Thymus (tissue), 14 donors: ENCODE measurements around the gene SERF2. TPM values are rescaled to one million over a fixed set of nuclear protein-coding genes. Genes with fewer than 3 reads are reported as not detected.
A peak's percentile ranks its signal among the peaks of the same experiment; 100 is the strongest.
"Not testable (repeated sequence)": the region's sequence is repeated elsewhere in the genome, so short reads cannot be mapped to it uniquely, and the experiment has no call there.

Experiments
- DNase-seq, 9 donors: peaks; one replicate each; pipeline ENCODE4 v3.0.0-alpha.2; 2013; ENCODE audit warnings: low spot score in 9 of 9, low read depth in 6 of 9, missing footprints in 1 of 9
- H3K27ac ChIP-seq, 2 donors: one replicate each; pipeline ENCODE4 v1.5.1; 2013; ENCODE audit warnings: control low read depth in 1 of 2, low read depth in 1 of 2, low read length in 1 of 2, mild to moderate bottlenecking in 1 of 2, moderate library complexity in 1 of 2
- H3K27me3 ChIP-seq, 2 donors: one replicate each; pipeline ENCODE4 v1.5.1; 2013; ENCODE audit warnings: low read length in 1 of 2; ENCODE audit not compliant: control insufficient read depth in 2 of 2, insufficient read depth in 1 of 2
- H3K36me3 ChIP-seq, 2 donors: one replicate each; pipeline ENCODE4 v1.5.1; 2013; ENCODE audit warnings: low read length in 1 of 2, mild to moderate bottlenecking in 1 of 2, moderate library complexity in 1 of 2; ENCODE audit not compliant: control insufficient read depth in 2 of 2, insufficient read depth in 2 of 2
- H3K4me1 ChIP-seq, 2 donors: one replicate each; pipeline ENCODE4 v1.5.1; 2013; ENCODE audit warnings: low read length in 2 of 2; ENCODE audit not compliant: control insufficient read depth in 2 of 2, insufficient read depth in 2 of 2
- H3K4me3 ChIP-seq, 2 donors: one replicate each; pipeline ENCODE4 v1.5.1; 2013; ENCODE audit warnings: low read length in 2 of 2, control low read depth in 1 of 2, mild to moderate bottlenecking in 1 of 2
- H3K9me3 ChIP-seq, 2 donors: one replicate each; pipeline ENCODE4 v1.5.1; 2013; ENCODE audit warnings: low read length in 1 of 2, mild to moderate bottlenecking in 1 of 2; ENCODE audit not compliant: control insufficient read depth in 2 of 2, insufficient read depth in 1 of 2
- WGBS: extraction: QIAGEN DNeasy Blood & Tissue Kit; methylation state at CpG from one replicate; pipeline ENCODE4 v1.1.7; 2013; 5-methylcytosine and 5-hydroxymethylcytosine counted together
- long read RNA-seq, 10 donors: transcript quantifications; one replicate each; lab custom pipeline, GENCODE V29; 2026
- polyA plus RNA-seq: library from polyadenylated mRNA; stranded (reverse); fragments of 200-250 nt; gene quantifications from one replicate; pipeline ENCODE4 v1.2.3, GENCODE V29; 2013
- total RNA-seq: library from RNA; stranded (reverse); fragments of 120-200 nt; gene quantifications from one replicate; pipeline ENCODE4 v1.2.4, GENCODE V29; 2013
- donor health status: healthy.

SERF2 gene
- 862 TPM for total RNA-seq
- polyA plus RNA-seq: 1,456 TPM
- long read RNA-seq, donor 1, transcript SERF2-201 (3 exons, 1,537 nt): major isoform, 61 of 76 reads
- long read RNA-seq, donor 1, transcript SERF2-207 (2 exons, 582 nt): minor isoform, 13 of 76 reads
- long read RNA-seq, donor 1, partial matches to known transcripts: 0 of 76 reads
- long read RNA-seq, donor 1, other reads (novel, unspliced or antisense): 0 of 76 reads
- long read RNA-seq, donor 2: 0 reads
- long read RNA-seq, donor 3, transcript SERF2-201 (3 exons, 1,537 nt): major isoform, 858 of 1,057 reads
- long read RNA-seq, donor 3, transcript SERF2-202 (3 exons, 506 nt): minor isoform, 9 of 1,057 reads
- long read RNA-seq, donor 3, transcript SERF2-216 (2 exons, 1,030 nt): minor isoform, 14 of 1,057 reads
- long read RNA-seq, donor 3, transcript SERF2-207 (2 exons, 582 nt): minor isoform, 98 of 1,057 reads
- long read RNA-seq, donor 3, partial matches to known transcripts: 68 of 1,057 reads
- long read RNA-seq, donor 3, other reads (novel, unspliced or antisense): 5 of 1,057 reads
- long read RNA-seq, donor 4, transcript SERF2-207 (2 exons, 582 nt): minor isoform, 69 of 378 reads
- long read RNA-seq, donor 4, transcript SERF2-201 (3 exons, 1,537 nt): major isoform, 297 of 378 reads
- long read RNA-seq, donor 4, transcript SERF2-216 (2 exons, 1,030 nt): minor isoform, 8 of 378 reads
- long read RNA-seq, donor 4, partial matches to known transcripts: 0 of 378 reads
- long read RNA-seq, donor 4, other reads (novel, unspliced or antisense): 0 of 378 reads
- long read RNA-seq, donor 5, transcript SERF2-216 (2 exons, 1,030 nt): minor isoform, 18 of 1,259 reads
- long read RNA-seq, donor 5, transcript SERF2-207 (2 exons, 582 nt): minor isoform, 120 of 1,259 reads
- long read RNA-seq, donor 5, transcript SERF2-202 (3 exons, 506 nt): minor isoform, 6 of 1,259 reads
- long read RNA-seq, donor 5, transcript SERF2-201 (3 exons, 1,537 nt): major isoform, 1,102 of 1,259 reads
- long read RNA-seq, donor 5, partial matches to known transcripts: 6 of 1,259 reads
- long read RNA-seq, donor 5, other reads (novel, unspliced or antisense): 0 of 1,259 reads
- long read RNA-seq, donor 6, transcript SERF2-201 (3 exons, 1,537 nt): major isoform, 568 of 757 reads
- long read RNA-seq, donor 6, transcript SERF2-216 (2 exons, 1,030 nt): minor isoform, 10 of 757 reads
- long read RNA-seq, donor 6, transcript SERF2-202 (3 exons, 506 nt): minor isoform, 7 of 757 reads
- long read RNA-seq, donor 6, transcript SERF2-207 (2 exons, 582 nt): minor isoform, 84 of 757 reads
- long read RNA-seq, donor 6, partial matches to known transcripts: 55 of 757 reads
- long read RNA-seq, donor 6, other reads (novel, unspliced or antisense): 29 of 757 reads
- long read RNA-seq, donor 7, transcript SERF2-216 (2 exons, 1,030 nt): minor isoform, 15 of 782 reads
- long read RNA-seq, donor 7, transcript SERF2-201 (3 exons, 1,537 nt): major isoform, 655 of 782 reads
- long read RNA-seq, donor 7, transcript SERF2-207 (2 exons, 582 nt): minor isoform, 102 of 782 reads
- long read RNA-seq, donor 7, transcript SERF2-202 (3 exons, 506 nt): minor isoform, 8 of 782 reads
- long read RNA-seq, donor 7, partial matches to known transcripts: 0 of 782 reads
- long read RNA-seq, donor 7, other reads (novel, unspliced or antisense): 0 of 782 reads
- long read RNA-seq, donor 8, transcript SERF2-207 (2 exons, 582 nt): minor isoform, 28 of 301 reads
- long read RNA-seq, donor 8, transcript SERF2-201 (3 exons, 1,537 nt): major isoform, 225 of 301 reads
- long read RNA-seq, donor 8, partial matches to known transcripts: 34 of 301 reads
- long read RNA-seq, donor 8, other reads (novel, unspliced or antisense): 9 of 301 reads
- long read RNA-seq, donor 9, transcript SERF2-201 (3 exons, 1,537 nt): major isoform, 386 of 435 reads
- long read RNA-seq, donor 9, transcript SERF2-207 (2 exons, 582 nt): minor isoform, 41 of 435 reads
- long read RNA-seq, donor 9, transcript SERF2-216 (2 exons, 1,030 nt): minor isoform, 5 of 435 reads
- long read RNA-seq, donor 9, partial matches to known transcripts: 0 of 435 reads
- long read RNA-seq, donor 9, other reads (novel, unspliced or antisense): 0 of 435 reads
- long read RNA-seq, donor 10, transcript SERF2-207 (2 exons, 582 nt): minor isoform, 65 of 646 reads
- long read RNA-seq, donor 10, transcript SERF2-201 (3 exons, 1,537 nt): major isoform, 544 of 646 reads
- long read RNA-seq, donor 10, transcript SERF2-202 (3 exons, 506 nt): minor isoform, 8 of 646 reads
- long read RNA-seq, donor 10, partial matches to known transcripts: 24 of 646 reads
- long read RNA-seq, donor 10, other reads (novel, unspliced or antisense): 0 of 646 reads

DNA sequence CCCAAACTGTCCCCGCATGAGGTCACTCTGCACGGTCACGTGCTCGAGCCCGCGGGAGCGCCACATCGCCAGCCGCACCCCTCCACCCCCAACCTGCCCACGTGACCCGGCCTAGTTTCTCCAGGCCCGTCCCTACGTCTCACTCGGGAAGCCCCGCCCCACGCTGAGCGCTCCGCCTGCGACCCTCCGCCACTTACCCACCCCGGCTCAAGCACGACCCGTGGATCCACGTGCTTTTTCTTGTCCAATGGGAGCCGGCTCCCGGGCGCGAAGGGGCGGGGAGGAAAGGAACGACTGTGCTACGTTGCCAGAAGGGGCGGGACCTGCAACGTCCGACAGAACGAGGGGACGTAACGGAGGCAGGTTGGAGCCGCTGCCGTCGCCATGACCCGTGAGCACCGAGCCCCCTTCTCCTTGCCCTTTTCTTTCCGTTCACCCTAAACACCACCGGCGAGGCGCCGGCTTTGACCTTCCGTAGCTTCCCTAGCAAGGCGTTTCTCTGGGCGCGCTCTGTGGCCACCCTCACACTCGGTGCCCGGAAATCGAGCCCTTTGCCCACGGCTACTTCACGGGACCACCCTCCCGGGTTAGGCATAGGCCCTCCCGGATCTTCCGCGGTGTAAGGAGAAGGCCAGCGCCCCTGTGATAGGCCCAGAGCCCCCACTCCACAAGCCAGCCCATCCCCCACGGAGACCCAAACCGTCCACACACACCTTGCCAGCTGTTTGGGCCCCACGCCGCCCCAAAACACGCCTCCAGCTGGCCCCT lies at the start of gene SERF2:
Gene SERF2, plus strand, starts transcription at position 328 of the 768 bp plus-strand sequence. Its CDS starts 57 bp downstream, at position 385.
- H3K4me1 ChIP-seq: peaks cover 19 to 25% of the 10 kb centered on the region in 2 donors
- DNase-seq: peak; percentile 93 to 100 (median 99)

DNA sequence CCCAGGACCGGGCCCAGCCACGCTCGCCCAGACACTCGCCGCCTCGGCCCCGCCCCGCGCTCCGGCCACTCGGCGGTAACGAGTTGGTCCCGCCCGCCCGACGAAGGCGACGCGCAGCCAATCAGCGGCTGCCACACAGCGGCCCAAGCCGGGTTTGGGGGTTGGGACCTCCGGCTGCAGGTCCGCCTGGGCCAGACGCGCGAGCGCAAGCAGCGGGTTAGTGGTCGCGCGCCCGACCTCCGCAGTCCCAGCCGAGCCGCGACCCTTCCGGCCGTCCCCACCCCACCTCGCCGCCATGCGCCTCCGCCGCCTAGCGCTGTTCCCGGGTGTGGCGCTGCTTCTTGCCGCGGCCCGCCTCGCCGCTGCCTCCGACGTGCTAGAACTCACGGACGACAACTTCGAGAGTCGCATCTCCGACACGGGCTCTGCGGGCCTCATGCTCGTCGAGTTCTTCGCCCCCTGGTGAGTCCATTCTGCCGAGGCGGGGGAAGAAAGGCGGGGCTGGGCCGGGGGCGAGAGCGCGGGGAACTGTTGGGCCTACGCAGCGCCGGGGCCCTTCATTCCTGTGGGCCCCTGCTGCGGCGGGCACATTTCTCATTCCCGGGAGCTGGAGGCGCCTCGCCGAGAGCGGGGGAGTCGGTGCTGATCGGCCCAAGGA lies 45.7 kb upstream of the SERF2 start, which contains the start of gene PDIA3:
Gene PDIA3, plus strand, starts transcription at position 194 of the 658 bp plus-strand sequence. Its CDS starts 102 bp downstream, at position 296.
- H3K9me3 ChIP-seq, H3K36me3 ChIP-seq, H3K27me3 ChIP-seq: not testable (repeated sequence)
- WGBS: under 1% methylated on average over 84 of the region's 84 CpGs
- DNase-seq: peak; percentile 47 to 89 (median 72)
- H3K4me3 ChIP-seq: peak within 1 kb of the TSS; percentile 79 to 91
- H3K27ac ChIP-seq: peak within 1 kb of the TSS; percentile 89 to 94
- H3K4me1 ChIP-seq: peaks cover 5 to 20% of the 10 kb centered on the region in 2 donors

More for the DNA sequence above, at the start of gene SERF2:
- H3K4me3 ChIP-seq: peak within 1 kb of the TSS; percentile 73 to 90
- peak within 1 kb of the TSS; percentile 84 to 96 for H3K27ac ChIP-seq
- peaks cover 37 to 39% of the 10 kb centered on the region in 2 donors for H3K36me3 ChIP-seq
- H3K9me3 ChIP-seq: peaks cover 0 to 6% of the 10 kb centered on the region in 2 donors
- under 1% methylated on average over 66 of the region's 66 CpGs for WGBS
- H3K27me3 ChIP-seq: peaks cover 0 to 3% of the 10 kb centered on the region in 2 donors

DNA sequence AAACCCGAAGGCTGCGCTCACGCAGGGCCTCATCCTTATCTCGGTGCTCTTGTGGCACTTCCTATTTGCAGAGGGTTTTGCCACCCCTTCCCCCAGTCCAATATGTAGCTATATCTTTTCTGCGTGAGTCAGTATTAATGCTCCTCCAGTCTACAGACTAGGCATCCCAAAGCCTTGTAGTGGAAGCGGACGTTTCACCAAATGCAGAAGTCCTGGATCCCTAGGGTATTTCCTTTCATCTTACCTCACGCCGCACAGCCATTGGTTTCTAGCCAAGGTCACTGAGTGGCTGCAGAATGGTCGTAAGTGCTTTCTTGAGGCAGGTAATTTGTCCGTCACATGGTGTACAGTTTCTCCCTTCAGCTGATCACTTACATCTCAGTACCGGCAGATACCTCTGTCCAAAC lies 45.2 kb upstream of the SERF2 start:
- peak in 2 of 9 donors; percentile 25 to 46 for DNase-seq
- H3K9me3 ChIP-seq, H3K36me3 ChIP-seq, H3K27me3 ChIP-seq: not testable (repeated sequence)
- WGBS: under 1% methylated on average over 12 of the region's 12 CpGs
- Histone ChIP-seq H3K4me1 (peaks cover 7 to 23% of the 10 kb centered on the region in 2 donors), H3K4me3 (peak overlapping the region; percentile 79 to 91), H3K27ac (peak overlapping the region; percentile 89 to 94)

DNA sequence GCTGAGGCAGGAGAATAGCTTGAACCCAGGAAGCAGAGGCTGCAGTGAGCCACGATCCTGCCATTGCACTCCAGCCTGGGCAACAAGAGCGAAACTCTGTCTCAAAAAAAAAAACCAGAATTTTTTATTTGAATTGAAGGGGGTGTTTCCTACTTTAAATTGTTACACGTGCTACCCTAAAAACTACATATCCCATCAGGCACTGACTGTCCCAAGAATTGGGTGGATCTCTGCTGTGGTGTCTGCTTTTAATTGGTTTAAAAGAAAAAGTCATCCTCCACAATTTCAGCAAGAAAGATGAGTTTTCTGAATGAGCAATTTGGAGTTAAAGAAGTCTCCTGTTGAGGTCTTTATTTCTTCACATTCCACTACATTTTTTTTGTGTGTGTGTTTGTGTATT lies 43.7 kb upstream of the SERF2 start:
- Histone ChIP-seq H3K27me3 (no peaks in the 10 kb centered on the region), H3K4me3 (no peak overlapping the region), H3K4me1 (peaks cover 7 to 23% of the 10 kb centered on the region in 2 donors)

DNA sequence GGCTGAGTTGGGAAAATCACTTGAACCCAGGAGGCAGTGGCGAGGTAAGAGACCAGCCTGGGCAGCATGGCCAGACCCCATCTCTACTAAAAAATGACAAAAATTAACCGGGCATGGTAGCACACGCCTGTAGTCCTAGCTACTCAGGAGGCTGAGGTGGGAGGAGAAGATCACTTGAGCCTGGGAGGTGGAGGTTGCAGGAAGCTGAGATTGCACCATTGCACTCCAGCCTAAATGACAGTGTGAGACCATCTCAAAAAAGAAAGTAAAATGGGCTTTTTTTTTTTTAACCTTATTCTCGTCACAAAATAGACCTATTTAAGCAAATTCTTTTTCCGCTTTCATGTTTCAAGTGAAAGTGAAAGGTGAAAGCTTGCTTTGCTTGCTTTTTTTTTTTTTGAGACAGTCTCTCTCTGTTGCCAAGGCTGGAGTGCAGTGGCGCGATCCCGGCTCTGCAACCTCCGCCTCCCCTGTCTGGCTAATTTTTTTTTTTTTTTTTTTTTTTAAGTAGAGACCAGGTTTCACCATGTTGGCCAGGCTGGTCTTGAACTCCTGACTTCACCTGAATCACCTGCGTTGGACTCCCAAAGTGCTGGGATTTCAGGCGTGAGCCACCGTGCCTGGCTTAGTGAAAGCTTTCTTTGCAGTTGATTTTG lies 42.3 kb upstream of the SERF2 start:
- Histone ChIP-seq H3K36me3 (peaks cover 6 to 32% of the 10 kb centered on the region in 2 donors), H3K4me1 (peaks cover 7 to 23% of the 10 kb centered on the region in 2 donors), H3K4me3 (peak overlapping the region; percentile 4 to 40), H3K27ac (peak overlapping the region; percentile 42 to 83), H3K9me3 (no peaks in the 10 kb centered on the region), H3K27me3 (no peaks in the 10 kb centered on the region)
- peak in 7 of 9 donors; percentile 7 to 81 (median 54) for DNase-seq
- WGBS: 41% methylated on average over 12 of the region's 12 CpGs

More for the DNA sequence above, 43.7 kb upstream of the SERF2 start:
- H3K9me3 ChIP-seq: no peaks in the 10 kb centered on the region
- 71% methylated on average over 3 of the region's 3 CpGs for WGBS
- peaks cover 0 to 20% of the 10 kb centered on the region in 2 donors for H3K36me3 ChIP-seq
- no peak overlapping the region for H3K27ac ChIP-seq
- peak in 3 of 9 donors; percentile 4 to 34 (median 23) for DNase-seq

DNA sequence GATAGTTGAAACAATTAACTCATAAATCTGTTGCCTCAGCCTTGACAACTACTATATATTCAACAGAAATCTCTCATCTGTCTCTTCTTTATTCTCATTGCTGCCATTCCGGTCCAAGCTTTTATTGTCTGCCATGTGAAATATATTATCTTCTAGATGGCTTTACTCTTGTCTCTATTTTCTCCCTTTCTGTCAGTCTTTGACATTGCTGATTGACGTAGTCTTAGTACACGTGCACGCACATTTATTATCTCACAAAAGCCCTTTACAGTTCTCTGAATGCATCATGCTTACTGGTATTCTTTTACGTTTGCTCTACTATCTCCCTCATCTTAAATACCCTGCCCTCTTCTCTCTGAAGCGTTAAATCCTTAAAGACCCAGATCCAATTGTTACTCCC lies 40.2 kb upstream of the SERF2 start:
- H3K27me3 ChIP-seq: no peaks in the 10 kb centered on the region
- H3K36me3 ChIP-seq: peaks cover 10 to 49% of the 10 kb centered on the region in 2 donors
- no peak for DNase-seq
- H3K27ac ChIP-seq: no peak overlapping the region
- H3K9me3 ChIP-seq: no peaks in the 10 kb centered on the region
- H3K4me1 ChIP-seq: peaks cover 7 to 18% of the 10 kb centered on the region in 2 donors
- WGBS: 97% methylated on average over 6 of the region's 6 CpGs
- H3K4me3 ChIP-seq: no peak overlapping the region
